GM19455 (cell line): ENCODE measurements around the gene KDM5B.

Experiments used
- ATAC-seq: cut with Tn5 transposase; IDR thresholded peaks from one replicate; pipeline ENCODE4 v1.9.1; 2021; ENCODE audit not compliant: unreplicated experiment

KDM5B gene

GRCh38 chr1:202688401-202688800 is 119.8 kb downstream of the KDM5B start:
- no peak for ATAC-seq

GRCh38 chr1:202687798-202688197 is 120.4 kb downstream of the KDM5B start:
- ATAC-seq, result no peak

- ATAC-seq, result no peak
These were observed 120.9 kb downstream of the KDM5B start for GRCh38 chr1:202687370-202687769.

GRCh38 chr1:202685641-202686040 is 122.6 kb downstream of the KDM5B start:
- ATAC-seq, result no peak

- no peak for ATAC-seq
These were observed 123.5 kb downstream of the KDM5B start for GRCh38 chr1:202684716-202685115.

GRCh38 chr1:202683029-202683428 is 125.2 kb downstream of the KDM5B start:
- ATAC-seq, result no peak

GRCh38 chr1:202682477-202682876 is 125.7 kb downstream of the KDM5B start:
- ATAC-seq, result no peak

GRCh38 chr1:202681736-202682420 is 126.3 kb downstream of the KDM5B start:
- no peak for ATAC-seq

GRCh38 chr1:202680586-202681352 is 127.5 kb downstream of the KDM5B start:
- no peak for ATAC-seq

DNA sequence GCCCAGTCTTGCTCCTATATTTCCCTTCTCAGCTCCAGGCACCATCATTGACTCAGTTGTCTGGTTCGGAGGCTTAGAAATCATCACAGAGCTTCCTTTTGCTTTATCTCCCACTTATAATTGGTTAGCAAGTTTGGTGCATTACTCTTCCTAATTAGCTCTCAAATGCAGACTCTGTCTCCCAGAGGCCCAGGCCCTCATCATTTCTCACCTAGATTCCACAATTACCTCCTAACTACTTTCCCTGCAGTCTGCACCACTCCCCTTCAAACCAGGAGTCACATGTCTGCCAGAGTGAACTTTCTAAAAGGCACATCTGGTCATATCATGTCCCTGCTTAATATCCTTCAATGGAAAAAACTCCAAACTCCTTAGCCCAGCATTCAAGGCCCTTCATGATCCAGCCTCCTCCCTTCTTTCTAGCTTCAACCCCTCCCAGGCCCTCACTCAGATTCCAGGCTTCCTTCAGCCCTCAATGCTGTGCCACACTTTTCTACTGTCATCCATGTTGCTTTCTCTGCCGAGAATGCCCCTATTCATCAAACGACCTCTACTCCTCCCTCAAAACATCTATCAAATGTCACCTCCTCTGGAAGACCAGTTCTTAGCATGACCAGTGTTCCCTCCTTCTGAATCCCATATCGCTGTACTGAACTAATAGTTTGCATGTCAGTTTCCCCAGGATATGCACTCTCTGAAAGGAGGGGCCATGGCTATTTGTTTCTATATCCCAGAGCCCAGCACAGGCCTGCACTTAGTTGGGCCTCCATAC is 128.6 kb downstream of the KDM5B start:
- ATAC-seq, result no peak

GRCh38 chr1:202677433-202677832 is 130.8 kb downstream of the KDM5B start:
- ATAC-seq, result no peak
